SK-N-SH (cell line): ENCODE measurements around the gene TRMT1. TPM values are rescaled to one million over a fixed set of nuclear protein-coding genes. Genes with fewer than 3 reads are reported as not detected.

Experiments used
- CTCF ChIA-PET: fragments of 300-600, 350-600 bp; formaldehyde crosslinking; extraction: SDS; loops from one replicate; lab custom pipeline; 2021; lab: Yijun Ruan, JAX
- POLR2A ChIA-PET: fragments of 350-600 bp; sonication (Branson Sonifier 250); formaldehyde crosslinking; extraction: SDS; loops from one replicate; lab custom pipeline; 2020; ENCODE audit warnings: antibody characterized with exemption, inconsistent platforms; lab: Yijun Ruan, JAX
- DNase-seq: peaks from one replicate; pipeline ENCODE4 v3.0.0; 2012
- H2AFZ ChIP-seq: fragments of 200-600 bp; sonication (generic); 2 replicates; pipeline ENCODE4 v1.8.1; 2016; ENCODE audit warnings: antibody characterized with exemption, mild to moderate bottlenecking, low read depth
- H3F3A ChIP-seq: fragments of 200-600 bp; sonication (generic); replicated peaks from 2 replicates; pipeline ENCODE3; 2016; ENCODE audit warnings: antibody characterized with exemption, mild to moderate bottlenecking; ENCODE audit not compliant: insufficient read depth
- H3K27ac ChIP-seq, 2 experiments: fragments of 200-500 bp in 1 of 2; fragments of 200-600 bp in 1 of 2; sonication (Bioruptor generic) in 1 of 2; sonication (generic), shearing (Covaris generic) in 1 of 2; 2 replicates each; pipeline versions ENCODE4 v1.5.1 to v1.6.1; 2014 to 2016; ENCODE audit warnings: low read depth in 2 of 2, inconsistent platforms in 1 of 2, low read length in 1 of 2, mild to moderate bottlenecking in 1 of 2, mixed read lengths in 1 of 2
- H3K27me3 ChIP-seq: fragments of 200-600 bp; sonication (generic), shearing (Covaris generic); 2 replicates; pipeline ENCODE4 v1.6.1; 2016; ENCODE audit warnings: mixed run types; ENCODE audit not compliant: insufficient read depth
- H3K36me3 ChIP-seq, 2 experiments: fragments of 200-500 bp in 1 of 2; fragments of 200-600 bp in 1 of 2; sonication (Bioruptor generic) in 1 of 2; sonication (generic) in 1 of 2; replicated peaks in 1 of 2; 2 replicates each; pipeline versions ENCODE3 to v1.5.1; 2014 to 2016; ENCODE audit warnings: low read length in 1 of 2, mild to moderate bottlenecking in 1 of 2; ENCODE audit not compliant: insufficient read depth in 2 of 2, control insufficient read depth in 1 of 2
- H3K4me1 ChIP-seq, 2 experiments: fragments of 200-500 bp in 1 of 2; fragments of 200-600 bp in 1 of 2; sonication (Bioruptor generic) in 1 of 2; sonication (generic), shearing (Covaris generic) in 1 of 2; 2 replicates each; pipeline versions ENCODE4 v1.5.1 to v1.6.1; 2014 to 2016; ENCODE audit warnings: low read depth in 1 of 2, low read length in 1 of 2, mixed run types in 1 of 2; ENCODE audit not compliant: insufficient read depth in 2 of 2, control insufficient read depth in 1 of 2
- H3K4me2 ChIP-seq: fragments of 200-600 bp; sonication (generic), shearing (Covaris generic); 2 replicates; pipeline ENCODE4 v1.6.1; 2017; ENCODE audit warnings: mixed run types
- H3K4me3 ChIP-seq, 2 experiments: fragments of 200-500 bp in 1 of 2; fragments of 200-600 bp in 1 of 2; sonication (Bioruptor generic) in 1 of 2; sonication (generic), shearing (Covaris generic) in 1 of 2; 2 replicates each; pipeline versions ENCODE4 v1.5.1 to v1.8.1; 2014 to 2016; ENCODE audit warnings: low read depth in 2 of 2, inconsistent platforms in 1 of 2, low read length in 1 of 2, mild to moderate bottlenecking in 1 of 2, mixed read lengths in 1 of 2, moderate library complexity in 1 of 2
- H3K79me2 ChIP-seq: fragments of 200-600 bp; sonication (generic); 2 replicates; pipeline ENCODE4 v1.8.1; 2017; ENCODE audit warnings: mild to moderate bottlenecking; ENCODE audit not compliant: insufficient read depth
- H3K9ac ChIP-seq: fragments of 200-600 bp; sonication (generic); 2 replicates; pipeline ENCODE4 v1.6.1; 2017; ENCODE audit warnings: mixed run types
- H3K9me2 ChIP-seq: fragments of 200-600 bp; sonication (generic); 2 replicates; pipeline ENCODE4 v1.6.1; 2017; ENCODE audit warnings: mixed run types
- H3K9me3 ChIP-seq: fragments of 200-600 bp; sonication (generic); 2 replicates; pipeline ENCODE4 v1.6.1; 2017; ENCODE audit warnings: mixed run types, mild to moderate bottlenecking, moderate library complexity
- H4K20me1 ChIP-seq: fragments of 200-600 bp; sonication (generic); 2 replicates; pipeline ENCODE4 v1.6.1; 2017; ENCODE audit warnings: mild to moderate bottlenecking, mixed run types; ENCODE audit not compliant: insufficient read depth
- CHD2 ChIP-seq: fragments of 150-350 bp; IDR thresholded peaks from 2 replicates; pipeline ENCODE4 v1.6.1; 2018; ENCODE audit warnings: low read length; ENCODE audit not compliant: partially characterized antibody
- CTCF ChIP-seq: fragments of 200-600 bp; sonication (generic); IDR thresholded peaks from 2 replicates; pipeline ENCODE4 v1.6.1; 2017; ENCODE audit warnings: antibody characterized with exemption, mild to moderate bottlenecking, moderate library complexity
- EZH2phosphoT487 ChIP-seq: fragments of 200-600 bp; sonication (generic); IDR thresholded peaks from 2 replicates; pipeline ENCODE4 v1.6.1; 2017; ENCODE audit warnings: low read depth, mixed run types, mild to moderate bottlenecking, antibody characterized with exemption, moderate library complexity, borderline replicate concordance
- FOSL2 ChIP-seq: IDR thresholded peaks from 2 replicates; pipeline ENCODE4 v1.4.0; 2012; ENCODE audit warnings: low read depth, mild to moderate bottlenecking, moderate library complexity, borderline replicate concordance
- FOXM1 ChIP-seq: IDR thresholded peaks from 2 replicates; pipeline ENCODE4 v1.4.0; 2012; ENCODE audit warnings: low read depth, mild to moderate bottlenecking
- GABPA ChIP-seq: IDR thresholded peaks from 2 replicates; pipeline ENCODE4 v1.4.0; 2012; ENCODE audit warnings: low read depth, mild to moderate bottlenecking
- MEF2A ChIP-seq: IDR thresholded peaks from 2 replicates; pipeline ENCODE4 v1.4.0; 2012; ENCODE audit warnings: low read depth, borderline replicate concordance
- MXI1 ChIP-seq: IDR thresholded peaks from 2 replicates; pipeline ENCODE4 v1.6.1; 2012; ENCODE audit warnings: mild to moderate bottlenecking, low read depth, low read length, improper control_type of control experiment
- NFIC ChIP-seq: IDR thresholded peaks from 2 replicates; pipeline ENCODE4 v1.4.0; 2012; ENCODE audit warnings: borderline replicate concordance
- POLR2AphosphoS5 ChIP-seq: IDR thresholded peaks from 2 replicates; pipeline ENCODE4 v1.6.1; 2012; ENCODE audit warnings: low read depth, low read length
- RAD21 ChIP-seq: IDR thresholded peaks from 2 replicates; pipeline ENCODE4 v1.6.1; 2012; ENCODE audit warnings: mild to moderate bottlenecking, low read length
- RCOR1 ChIP-seq: fragments of 150-350 bp; IDR thresholded peaks from 2 replicates; pipeline ENCODE4 v1.6.1; 2017; ENCODE audit warnings: antibody characterized with exemption, low read length
- RXRA ChIP-seq: IDR thresholded peaks from 2 replicates; pipeline ENCODE4 v1.4.0; 2012; ENCODE audit warnings: low read depth, mild to moderate bottlenecking, borderline replicate concordance
- SMC3 ChIP-seq: IDR thresholded peaks from 2 replicates; pipeline ENCODE4 v1.6.1; 2012; ENCODE audit warnings: low read depth, low read length, improper control_type of control experiment
- TAF1 ChIP-seq: IDR thresholded peaks from 2 replicates; pipeline ENCODE4 v1.6.1; 2012; ENCODE audit warnings: low read depth, mild to moderate bottlenecking, low read length, moderate library complexity, borderline replicate concordance
- TCF12 ChIP-seq: IDR thresholded peaks from 2 replicates; pipeline ENCODE4 v1.4.0; 2012
- TEAD4 ChIP-seq: IDR thresholded peaks from 2 replicates; pipeline ENCODE4 v1.4.0; 2012; ENCODE audit warnings: mild to moderate bottlenecking, borderline replicate concordance; ENCODE audit not compliant: insufficient read depth
- USF1 ChIP-seq: IDR thresholded peaks from 2 replicates; pipeline ENCODE4 v1.4.0; 2012; ENCODE audit warnings: low read depth, borderline replicate concordance
- WGBS: methylation state at CpG from one replicate; pipeline ENCODE4 v1.1.6; 2017; ENCODE audit warnings: low lambda C conversion rate; 5-methylcytosine and 5-hydroxymethylcytosine counted together
- polyA plus RNA-seq, 3 experiments: library from polyadenylated mRNA; depleted of rRNA; stranded (reverse); fragments of >200 nt; gene quantifications; 2 replicates each; pipeline ENCODE4 v1.2.3, GENCODE V29; 2012
- TF ChIP-seq, protein P1 (sequence below): fragments of 150-350 bp; IDR thresholded peaks from 2 replicates; pipeline ENCODE4 v1.6.1; 2016; ENCODE audit warnings: mild to moderate bottlenecking, low read depth, low read length
- TF ChIP-seq, protein P2 (sequence below): IDR thresholded peaks from 2 replicates; pipeline ENCODE4 v1.4.0; 2012; ENCODE audit warnings: low read depth
- TF ChIP-seq, protein P3 (sequence below): IDR thresholded peaks from 2 replicates; pipeline ENCODE4 v1.4.0; 2012; ENCODE audit warnings: low read depth, borderline replicate concordance

The TRMT1 gene
- polyA plus RNA-seq, 1 of the 3 experiments (the other 2 are of a cell fraction): 64.9 TPM

- TF ChIP-seq, protein P1, sequence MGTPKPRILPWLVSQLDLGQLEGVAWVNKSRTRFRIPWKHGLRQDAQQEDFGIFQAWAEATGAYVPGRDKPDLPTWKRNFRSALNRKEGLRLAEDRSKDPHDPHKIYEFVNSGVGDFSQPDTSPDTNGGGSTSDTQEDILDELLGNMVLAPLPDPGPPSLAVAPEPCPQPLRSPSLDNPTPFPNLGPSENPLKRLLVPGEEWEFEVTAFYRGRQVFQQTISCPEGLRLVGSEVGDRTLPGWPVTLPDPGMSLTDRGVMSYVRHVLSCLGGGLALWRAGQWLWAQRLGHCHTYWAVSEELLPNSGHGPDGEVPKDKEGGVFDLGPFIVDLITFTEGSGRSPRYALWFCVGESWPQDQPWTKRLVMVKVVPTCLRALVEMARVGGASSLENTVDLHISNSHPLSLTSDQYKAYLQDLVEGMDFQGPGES: no peak
- TF ChIP-seq EZH2phosphoT487 (no peak), MXI1 (no peak), POLR2AphosphoS5 (no peak), GABPA (no peak), TAF1 (no peak), MEF2A (no peak), USF1 (no peak), CTCF (no peak), FOSL2 (no peak), CHD2 (no peak), RCOR1 (no peak), NFIC (no peak)
- TF ChIP-seq, protein P2, sequence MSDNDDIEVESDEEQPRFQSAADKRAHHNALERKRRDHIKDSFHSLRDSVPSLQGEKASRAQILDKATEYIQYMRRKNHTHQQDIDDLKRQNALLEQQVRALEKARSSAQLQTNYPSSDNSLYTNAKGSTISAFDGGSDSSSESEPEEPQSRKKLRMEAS: no peak
These were observed 6.4 kb downstream of the TRMT1 start (continued) for GRCh38 chr19:13110099-13110610.

DNA sequence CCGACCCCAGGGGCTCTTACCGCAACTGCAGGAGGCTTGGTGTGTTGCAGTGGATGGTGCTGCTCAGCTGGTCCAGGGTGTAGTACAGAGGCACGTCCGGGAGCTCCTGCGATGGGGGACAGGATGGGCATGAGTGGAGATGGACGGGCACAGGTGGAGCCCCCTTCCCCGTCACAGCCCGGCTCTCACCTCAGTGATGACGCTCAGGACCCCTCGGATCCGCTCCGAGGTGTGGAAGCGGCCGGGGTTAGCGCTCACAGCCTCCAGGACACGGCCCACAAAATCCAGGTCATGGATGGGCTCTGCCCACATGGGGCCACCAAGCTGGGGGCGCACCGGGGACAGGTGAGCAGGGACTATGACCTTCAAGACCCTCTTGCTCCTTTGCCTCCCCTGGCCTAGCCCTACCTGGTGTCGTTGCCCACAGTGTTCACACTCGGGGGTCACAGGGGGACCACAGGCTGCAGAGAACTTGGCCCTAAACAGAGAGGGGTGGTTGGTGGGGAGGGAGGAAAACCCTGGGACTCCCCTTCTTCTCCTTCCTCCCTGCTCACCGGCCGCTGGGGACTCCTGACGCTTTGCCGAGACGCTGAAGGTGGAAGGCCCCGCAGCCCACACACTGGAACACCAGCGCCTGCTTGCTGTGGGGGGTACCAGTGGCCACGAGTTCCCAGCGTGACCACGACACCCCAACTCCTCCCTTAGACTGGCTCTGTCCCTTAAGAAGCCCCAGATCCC is 7.0 kb downstream of the TRMT1 start:
- CTCF ChIA-PET: interaction anchor here (0.9 to 9.5 kb wide), 2 partner anchors 16 to 144 kb away, joined by 3 to 76 read pairs; no protein-coding TSS in a partner anchor
- POLR2A ChIA-PET: no interaction called here
- no peak for TF ChIP-seq RXRA
- no peak for TF ChIP-seq MEF2A
- TF ChIP-seq TEAD4: no peak
- no peak for TF ChIP-seq CTCF
- TF ChIP-seq TCF12: no peak
- TF ChIP-seq, protein P3, sequence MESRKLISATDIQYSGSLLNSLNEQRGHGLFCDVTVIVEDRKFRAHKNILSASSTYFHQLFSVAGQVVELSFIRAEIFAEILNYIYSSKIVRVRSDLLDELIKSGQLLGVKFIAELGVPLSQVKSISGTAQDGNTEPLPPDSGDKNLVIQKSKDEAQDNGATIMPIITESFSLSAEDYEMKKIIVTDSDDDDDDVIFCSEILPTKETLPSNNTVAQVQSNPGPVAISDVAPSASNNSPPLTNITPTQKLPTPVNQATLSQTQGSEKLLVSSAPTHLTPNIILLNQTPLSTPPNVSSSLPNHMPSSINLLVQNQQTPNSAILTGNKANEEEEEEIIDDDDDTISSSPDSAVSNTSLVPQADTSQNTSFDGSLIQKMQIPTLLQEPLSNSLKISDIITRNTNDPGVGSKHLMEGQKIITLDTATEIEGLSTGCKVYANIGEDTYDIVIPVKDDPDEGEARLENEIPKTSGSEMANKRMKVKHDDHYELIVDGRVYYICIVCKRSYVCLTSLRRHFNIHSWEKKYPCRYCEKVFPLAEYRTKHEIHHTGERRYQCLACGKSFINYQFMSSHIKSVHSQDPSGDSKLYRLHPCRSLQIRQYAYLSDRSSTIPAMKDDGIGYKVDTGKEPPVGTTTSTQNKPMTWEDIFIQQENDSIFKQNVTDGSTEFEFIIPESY: no peak
- TF ChIP-seq TAF1: no peak
- TF ChIP-seq EZH2phosphoT487: no peak
- no peak for TF ChIP-seq RAD21
- TF ChIP-seq FOXM1: no peak
- no peak for TF ChIP-seq SMC3
- TF ChIP-seq USF1: no peak

More for the DNA sequence above, 7.0 kb downstream of the TRMT1 start:
- no peaks in the 10 kb centered on the region for H3K9me2 ChIP-seq
- peaks cover 15 to 16% of the 10 kb centered on the region in 2 experiments for H3K36me3 ChIP-seq
- no peak for DNase-seq
- no peaks in the 10 kb centered on the region for H3K4me1 ChIP-seq
- no peaks in the 10 kb centered on the region for H3K9me3 ChIP-seq
- H3K79me2 ChIP-seq: peaks cover under 1% of the 10 kb centered on the region; the same call in 1 of the 2 replicates
- H4K20me1 ChIP-seq: no peaks in the 10 kb centered on the region
- H3K27ac ChIP-seq: no peak overlapping the region
- no peak overlapping the region for H2AFZ ChIP-seq
- H3F3A ChIP-seq: no peaks in the 10 kb centered on the region
- H3K4me3 ChIP-seq: no peak overlapping the region
- H3K27me3 ChIP-seq: no peaks in the 10 kb centered on the region
- H3K9ac ChIP-seq: no peak overlapping the region
- H3K4me2 ChIP-seq: no peak overlapping the region
- WGBS: 95% methylated on average over 15 of the region's 30 CpGs
